SU-DHL-6 (cell line): ENCODE measurements around the gene PRKAR2B.
"Not testable (repeated sequence)": the region's sequence is repeated elsewhere in the genome, so short reads cannot be mapped to it uniquely, and the experiment has no call there.

Source experiments
- H2AFZ ChIP-seq: fragments of 200-600 bp; sonication (generic); 2 replicates; pipeline ENCODE4 v1.6.1; 2014; ENCODE audit warnings: low read depth, mild to moderate bottlenecking, moderate library complexity, mixed read lengths, antibody characterized with exemption, low read length; ENCODE audit not compliant: severe bottlenecking
- H3F3A ChIP-seq: fragments of 200-600 bp; shearing (Covaris generic); 2 replicates; pipeline ENCODE4 v1.6.0; 2016; ENCODE audit warnings: antibody characterized with exemption, mild to moderate bottlenecking; ENCODE audit not compliant: insufficient read depth
- H3K27ac ChIP-seq: fragments of 200-600 bp; sonication (generic); 2 replicates; pipeline ENCODE4 v1.5.1; 2016; ENCODE audit warnings: low read depth, mild to moderate bottlenecking, low read length, moderate library complexity, mixed read lengths
- H3K27me3 ChIP-seq: fragments of 200-600 bp; sonication (generic), shearing (Covaris generic); 2 replicates; pipeline ENCODE4 v1.6.0; 2014; ENCODE audit warnings: mild to moderate bottlenecking, low read length
- H3K36me3 ChIP-seq: fragments of 200-600 bp; sonication (generic); 2 replicates; pipeline ENCODE4 v1.6.1; 2014; ENCODE audit warnings: mild to moderate bottlenecking, low read length, mixed read lengths
- H3K4me2 ChIP-seq: fragments of 300-600, 200-600 bp; shearing (Covaris generic), sonication (generic); 2 replicates; pipeline ENCODE4 v1.6.0; 2014; ENCODE audit warnings: low read length, low read depth, mild to moderate bottlenecking; ENCODE audit not compliant: poor library complexity, severe bottlenecking
- H3K4me3 ChIP-seq: fragments of 200-600 bp; sonication (generic); 2 replicates; pipeline ENCODE4 v1.5.1; 2014; ENCODE audit warnings: antibody characterized with exemption, low read length, mild to moderate bottlenecking, mixed read lengths; ENCODE audit not compliant: insufficient read depth, poor library complexity, severe bottlenecking
- H3K79me2 ChIP-seq: fragments of 200-600 bp; sonication (generic); 2 replicates; pipeline ENCODE4 v1.6.1; 2014; ENCODE audit warnings: mild to moderate bottlenecking, low read length, moderate library complexity; ENCODE audit not compliant: insufficient read depth
- H3K9ac ChIP-seq: fragments of 200-600 bp; sonication (generic); 2 replicates; pipeline ENCODE4 v1.7.0; 2014; ENCODE audit warnings: mild to moderate bottlenecking, low read length
- H3K9me2 ChIP-seq: fragments of 200-600 bp; sonication (generic); replicated peaks from 2 replicates; pipeline ENCODE4 v1.6.1; 2014; ENCODE audit warnings: low read length; ENCODE audit not compliant: insufficient read depth
- H3K9me3 ChIP-seq: fragments of 200-600 bp; sonication (generic); 2 replicates; pipeline ENCODE4 v1.6.1; 2014; ENCODE audit warnings: low read length, mixed read lengths; ENCODE audit not compliant: insufficient read depth
- H4K20me1 ChIP-seq: fragments of 200-600 bp; sonication (generic); 2 replicates; pipeline ENCODE4 v1.6.1; 2014; ENCODE audit warnings: low read depth, mild to moderate bottlenecking, antibody characterized with exemption, low read length, moderate library complexity, mixed read lengths
- CTCF ChIP-seq: fragments of 200-600 bp; sonication (generic); IDR thresholded peaks from one replicate; pipeline ENCODE4 v1.5.1; 2017; ENCODE audit warnings: antibody characterized with exemption, mild to moderate bottlenecking, low read length, moderate library complexity; ENCODE audit not compliant: insufficient read depth, poor library complexity, severe bottlenecking
- EZH2phosphoT487 ChIP-seq: fragments of 200-600 bp; sonication (generic), shearing (Covaris generic); conservative IDR thresholded peaks from 2 replicates; pipeline ENCODE4 v1.6.1; 2018; ENCODE audit warnings: mild to moderate bottlenecking, antibody characterized with exemption, low read length, moderate library complexity, mixed read lengths

PRKAR2B gene

DNA sequence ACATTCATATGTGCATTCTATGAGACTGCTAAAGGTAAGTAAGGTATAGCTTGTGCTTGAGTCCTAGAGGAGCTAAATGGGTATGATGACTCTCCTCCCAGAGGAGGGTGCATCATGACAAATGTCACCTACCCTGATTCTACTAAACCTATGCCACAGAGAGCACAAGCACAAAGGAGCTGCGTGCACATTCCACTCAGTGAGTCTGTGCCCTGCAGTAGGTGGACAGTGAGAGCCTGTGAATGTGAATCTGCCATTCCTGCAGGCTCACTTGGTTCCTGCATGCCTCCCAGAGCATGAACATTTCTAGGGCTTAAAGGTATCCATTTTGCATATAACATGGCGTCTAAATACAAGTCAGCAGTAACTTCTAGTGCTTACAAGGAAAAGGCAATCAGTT lies 46.8 kb downstream of the PRKAR2B start:
- peaks cover 8% of the 10 kb centered on the region; the same call in 1 of the 2 replicates for H3F3A ChIP-seq
- peak overlapping the region; percentile 9 for H2AFZ ChIP-seq
- peak overlapping the region; percentile 32 for H3K4me2 ChIP-seq
- TF ChIP-seq CTCF: no peak
- no peak for TF ChIP-seq EZH2phosphoT487
- peak overlapping the region; percentile 16; the same call in 1 of the 2 replicates for H3K9ac ChIP-seq
- H3K27me3 ChIP-seq: no peaks in the 10 kb centered on the region
- H3K36me3 ChIP-seq: no peaks in the 10 kb centered on the region
- no peaks in the 10 kb centered on the region for H3K9me2 ChIP-seq
- no peaks in the 10 kb centered on the region for H4K20me1 ChIP-seq
- H3K9me3 ChIP-seq: no peaks in the 10 kb centered on the region
- no peak overlapping the region for H3K4me3 ChIP-seq
- H3K27ac ChIP-seq: peak overlapping the region; percentile 77
- no peaks in the 10 kb centered on the region for H3K79me2 ChIP-seq

DNA sequence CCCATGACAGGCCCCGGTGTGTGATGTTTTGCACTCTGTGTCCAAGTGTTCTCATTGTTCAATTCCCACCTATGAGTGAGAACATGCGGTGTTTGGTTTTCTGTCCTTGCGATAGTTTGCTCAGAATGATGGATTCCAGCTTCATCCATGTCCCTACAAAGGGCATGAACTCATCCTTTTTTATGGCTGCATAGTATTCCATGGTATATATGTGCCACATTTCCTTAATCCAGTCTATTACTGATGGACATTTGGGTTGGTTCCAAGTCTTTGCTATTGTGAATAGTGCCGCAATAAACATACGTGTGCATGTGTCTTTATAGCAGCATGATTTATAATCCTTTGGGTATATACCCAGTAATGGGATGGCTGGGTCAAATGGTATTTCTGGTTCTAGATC lies 49.2 kb downstream of the PRKAR2B start:
- H3K79me2 ChIP-seq, H3F3A ChIP-seq, H3K9ac ChIP-seq, H3K9me2 ChIP-seq, H3K36me3 ChIP-seq, H3K4me3 ChIP-seq, H3K27me3 ChIP-seq, H4K20me1 ChIP-seq, H3K27ac ChIP-seq, H3K9me3 ChIP-seq, H2AFZ ChIP-seq, H3K4me2 ChIP-seq: not testable (repeated sequence)

DNA sequence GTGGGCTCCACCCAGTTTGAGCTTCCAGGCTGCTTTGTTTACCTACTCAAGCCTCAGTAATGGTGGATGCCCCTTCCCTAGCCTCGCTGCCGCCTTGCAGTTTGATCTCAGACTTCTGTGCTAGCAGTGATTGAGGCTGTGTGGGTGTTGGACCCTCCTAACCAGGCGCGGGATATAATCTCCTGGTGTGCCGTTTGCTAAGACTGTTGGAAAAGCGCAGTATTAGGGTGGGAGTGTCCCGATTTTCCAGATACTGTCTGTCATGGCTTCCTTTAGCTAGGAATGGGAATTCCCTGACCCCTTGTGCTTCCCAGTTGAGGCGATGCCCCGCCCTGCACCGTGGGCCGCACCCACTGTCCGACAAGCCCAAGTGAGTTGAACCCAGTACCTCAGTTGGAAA lies 54.6 kb downstream of the PRKAR2B start:
- H4K20me1 ChIP-seq, H3K4me3 ChIP-seq: not testable (repeated sequence)

DNA sequence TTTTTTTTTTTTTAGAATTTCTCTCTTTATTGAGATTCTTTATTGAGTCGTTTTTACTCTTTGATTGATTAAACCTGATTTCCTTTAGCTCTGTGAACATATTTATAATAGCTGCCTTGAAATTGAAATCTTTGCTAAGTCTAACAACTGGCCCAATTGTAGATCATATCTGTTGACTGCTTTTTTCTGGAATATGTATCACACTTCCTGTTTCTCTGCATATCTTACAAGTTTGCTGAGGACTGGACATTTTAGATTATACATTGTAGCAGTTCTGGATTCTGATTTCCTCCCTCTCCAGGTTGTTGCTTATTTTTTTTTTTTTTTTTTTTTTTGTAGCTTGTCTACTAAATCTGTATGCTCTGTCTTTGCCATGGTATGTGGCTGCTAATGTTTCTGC lies 56.3 kb downstream of the PRKAR2B start:
- no peaks in the 10 kb centered on the region for H4K20me1 ChIP-seq
- H3K36me3 ChIP-seq: no peaks in the 10 kb centered on the region
- no peaks in the 10 kb centered on the region for H3K79me2 ChIP-seq
- H2AFZ ChIP-seq: no peak overlapping the region
- H3K4me3 ChIP-seq: no peak overlapping the region
- no peak overlapping the region for H3K27ac ChIP-seq
- no peaks in the 10 kb centered on the region for H3K27me3 ChIP-seq
- no peaks in the 10 kb centered on the region for H3K9me2 ChIP-seq
- H3F3A ChIP-seq: no peaks in the 10 kb centered on the region
- no peak overlapping the region for H3K9ac ChIP-seq
- H3K9me3 ChIP-seq: no peaks in the 10 kb centered on the region
- TF ChIP-seq CTCF (no peak), EZH2phosphoT487 (no peak)
- no peak overlapping the region for H3K4me2 ChIP-seq

More for the DNA sequence above, 54.6 kb downstream of the PRKAR2B start:
- H3K36me3 ChIP-seq, H3K9me3 ChIP-seq, H3K79me2 ChIP-seq, H3F3A ChIP-seq, H3K27ac ChIP-seq, H3K4me2 ChIP-seq, H2AFZ ChIP-seq, H3K27me3 ChIP-seq, H3K9me2 ChIP-seq, H3K9ac ChIP-seq: not testable (repeated sequence)
